BE2C (cell line): Measurements from ENCODE around the gene IGSF9B.
A peak's percentile ranks its signal among the peaks of the same experiment; 100 is the strongest.

Experiments
- DNase-seq: peaks from one replicate; pipeline ENCODE4 v3.0.0-alpha.2; 2020
- H3K27me3 ChIP-seq: fragments of 250-450 bp; sonication (Bioruptor Pico); 2 replicates; pipeline ENCODE4 v1.5.1; 2020; ENCODE audit warnings: mild to moderate bottlenecking
- H3K36me3 ChIP-seq: fragments of 250-450 bp; sonication (Bioruptor Pico); 2 replicates; pipeline ENCODE4 v1.5.1; 2020; ENCODE audit warnings: mild to moderate bottlenecking
- H3K4me1 ChIP-seq: fragments of 250-450 bp; sonication (Bioruptor Pico); 2 replicates; pipeline ENCODE4 v1.5.1; 2020
- H3K4me3 ChIP-seq: 2 replicates; pipeline ENCODE4 v1.5.1; 2011; ENCODE audit warnings: low read depth, low read length
- H3K9me3 ChIP-seq: fragments of 250-450 bp; sonication (Bioruptor Pico); 2 replicates; pipeline ENCODE4 v1.5.1; 2020
- CTCF ChIP-seq: IDR thresholded peaks from 2 replicates; pipeline ENCODE4 v1.5.1; 2012; ENCODE audit warnings: mild to moderate bottlenecking, low read depth, low read length

The IGSF9B gene

GRCh38 chr11:133964356-133964755, 7.6 kb upstream of the IGSF9B start:
- Histone ChIP-seq H3K4me1 (peaks cover 7% of the 10 kb centered on the region), H3K4me3 (no peak overlapping the region), H3K9me3 (no peaks in the 10 kb centered on the region), H3K36me3 (no peaks in the 10 kb centered on the region), H3K27me3 (no peaks in the 10 kb centered on the region)
- no peak for DNase-seq
- no peak for TF ChIP-seq CTCF

GRCh38 chr11:133961890-133962289, 5.1 kb upstream of the IGSF9B start:
- no peaks in the 10 kb centered on the region for H3K27me3 ChIP-seq
- no peaks in the 10 kb centered on the region for H3K36me3 ChIP-seq
- peaks cover 13% of the 10 kb centered on the region for H3K4me1 ChIP-seq
- DNase-seq: no peak
- H3K9me3 ChIP-seq: no peaks in the 10 kb centered on the region
- no peak overlapping the region for H3K4me3 ChIP-seq
- no peak for TF ChIP-seq CTCF

- no peaks in the 10 kb centered on the region for H3K9me3 ChIP-seq
- H3K4me1 ChIP-seq: peaks cover 11% of the 10 kb centered on the region
- no peaks in the 10 kb centered on the region for H3K36me3 ChIP-seq
- no peaks in the 10 kb centered on the region for H3K27me3 ChIP-seq
- no peak for DNase-seq
- peak overlapping the region; percentile 95 for H3K4me3 ChIP-seq
- TF ChIP-seq CTCF: no peak
Observed at GRCh38 chr11:133957900-133958299, 1.1 kb upstream of the IGSF9B start.

GRCh38 chr11:133955945-133956421, 785 bp downstream of the IGSF9B start:
- Histone ChIP-seq H3K27me3 (no peaks in the 10 kb centered on the region), H3K4me3 (peak overlapping the region; percentile 95)
- TF ChIP-seq CTCF: no peak

GRCh38 chr11:133955081-133955891, 1.5 kb downstream of the IGSF9B start:
- H3K4me3 ChIP-seq: peak overlapping the region; percentile 95
- DNase-seq: peak; percentile 76
- peak; percentile 27; the same call in 1 of the 2 replicates for TF ChIP-seq CTCF
- H3K9me3 ChIP-seq: no peaks in the 10 kb centered on the region
- no peaks in the 10 kb centered on the region for H3K27me3 ChIP-seq
- no peaks in the 10 kb centered on the region for H3K36me3 ChIP-seq
- H3K4me1 ChIP-seq: peaks cover 32% of the 10 kb centered on the region

More at GRCh38 chr11:133955945-133956421, 785 bp downstream of the IGSF9B start:
- Histone ChIP-seq H3K4me1 (peaks cover 25% of the 10 kb centered on the region), H3K9me3 (no peaks in the 10 kb centered on the region), H3K36me3 (no peaks in the 10 kb centered on the region)
- peak; percentile 40 for DNase-seq

- peaks cover 41% of the 10 kb centered on the region for H3K4me1 ChIP-seq
Observed at GRCh38 chr11:133953999-133954398, 2.8 kb downstream of the IGSF9B start.

More at GRCh38 chr11:133953999-133954398, 2.8 kb downstream of the IGSF9B start:
- Histone ChIP-seq H3K36me3 (no peaks in the 10 kb centered on the region), H3K9me3 (no peaks in the 10 kb centered on the region), H3K4me3 (peak overlapping the region; percentile 95), H3K27me3 (no peaks in the 10 kb centered on the region)
- no peak for TF ChIP-seq CTCF
- no peak for DNase-seq
